Skin of body (tissue), 2 donors: ENCODE data around the gene EBNA1BP2. TPM values are rescaled to one million over a fixed set of nuclear protein-coding genes. Genes with fewer than 3 reads are reported as not detected.
"Not testable (repeated sequence)": the region's sequence is repeated elsewhere in the genome, so short reads cannot be mapped to it uniquely, and the experiment has no call there.

Source experiments
- DNase-seq: peaks from one replicate; lab custom pipeline; 2025; lab: John Stamatoyannopoulos, UW
- total RNA-seq: library from RNA; depleted of rRNA; stranded (reverse); fragments of >200 nt; gene quantifications from one replicate; pipeline ENCODE4 v1.2.3, GENCODE V29; 2014

EBNA1BP2 gene
- total RNA-seq, 1 donor from 2014 or later: 33.5 TPM

DNA sequence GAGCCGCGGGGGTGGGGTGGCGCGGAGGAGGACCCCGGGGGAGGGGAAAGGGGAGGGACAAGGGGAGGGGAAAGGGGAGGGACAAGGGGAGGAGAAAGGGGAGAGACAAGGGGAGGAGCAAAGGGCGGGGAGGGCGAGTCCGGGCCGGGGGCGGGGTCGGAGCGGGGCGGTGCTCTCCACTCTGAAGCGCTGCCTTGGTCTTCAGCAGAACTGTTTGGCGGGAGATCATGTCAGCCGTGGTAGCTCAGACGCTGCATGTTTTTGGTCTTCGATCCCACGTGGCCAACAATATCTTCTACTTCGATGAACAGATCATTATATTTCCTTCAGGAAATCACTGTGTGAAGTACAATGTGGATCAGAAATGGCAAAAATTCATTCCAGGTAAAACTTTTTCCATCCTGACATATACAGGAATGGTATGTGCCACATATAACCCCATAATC, 460 bp upstream of the EBNA1BP2 start:
- DNase-seq: peak; percentile 92

DNA sequence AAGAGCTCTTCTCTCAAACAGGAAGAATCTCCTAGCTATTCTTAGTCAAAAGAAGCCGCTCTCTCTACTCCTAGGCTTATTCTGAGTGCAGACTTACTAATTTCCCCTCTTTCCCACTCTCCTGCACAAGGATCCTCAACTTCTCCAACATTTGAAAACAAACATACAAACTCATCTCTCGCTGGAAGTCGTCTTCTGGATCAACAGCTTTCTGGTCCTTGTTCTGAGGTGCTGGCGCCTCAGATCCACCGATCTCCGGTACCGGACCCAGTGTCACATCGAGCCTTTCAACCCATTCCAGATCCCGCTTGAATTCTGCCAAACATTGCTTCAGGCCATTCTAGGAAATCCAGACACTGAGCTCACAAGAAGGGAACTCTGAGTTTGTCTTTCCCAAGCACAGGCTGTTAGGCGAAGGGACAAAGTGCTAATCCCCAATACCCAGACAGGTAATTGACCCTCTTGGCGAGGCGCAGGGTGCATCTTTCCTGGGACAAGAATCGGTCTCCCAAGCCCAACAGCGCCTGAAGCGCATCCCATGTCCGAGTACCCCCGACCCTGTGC, 696 bp downstream of the EBNA1BP2 start:
- no peak for DNase-seq

DNA sequence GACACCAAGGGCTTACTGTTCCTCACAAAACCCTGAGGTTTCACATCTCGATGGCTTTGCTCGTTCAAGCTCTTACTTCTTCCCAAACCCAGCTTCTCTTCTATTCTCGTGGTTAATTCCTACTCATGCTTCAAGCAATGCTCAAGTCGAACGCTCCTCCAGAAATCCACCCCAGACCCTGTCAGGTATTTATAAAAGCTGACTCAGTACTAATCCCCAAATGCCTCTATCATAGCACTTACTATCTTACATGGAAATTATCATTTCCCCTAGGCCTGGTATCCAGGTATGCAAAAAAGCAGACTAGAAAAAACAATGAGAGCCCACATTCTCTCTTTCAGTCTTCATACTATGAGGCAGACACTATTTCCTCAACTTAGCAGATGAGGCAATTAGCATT, 6.3 kb downstream of the EBNA1BP2 start:
- DNase-seq: no peak

DNA sequence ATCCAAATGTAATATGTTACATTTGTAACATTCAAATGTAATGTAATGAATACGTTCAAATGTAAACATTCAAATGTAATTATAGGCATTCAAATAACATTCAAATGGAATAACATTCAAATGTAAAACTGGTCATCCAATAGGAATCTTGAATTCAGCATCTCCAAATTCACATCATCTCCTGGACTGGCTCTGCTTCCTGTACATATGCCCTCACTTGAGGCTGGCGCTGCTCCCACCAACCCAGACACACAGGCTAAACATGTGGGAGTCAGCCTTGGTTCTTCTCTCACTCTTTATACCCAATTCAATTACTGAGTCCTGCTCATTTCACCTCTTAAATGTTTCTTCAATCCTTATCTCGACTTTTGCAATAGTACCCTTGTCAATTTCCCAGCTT, 6.9 kb downstream of the EBNA1BP2 start:
- no peak for DNase-seq

DNA sequence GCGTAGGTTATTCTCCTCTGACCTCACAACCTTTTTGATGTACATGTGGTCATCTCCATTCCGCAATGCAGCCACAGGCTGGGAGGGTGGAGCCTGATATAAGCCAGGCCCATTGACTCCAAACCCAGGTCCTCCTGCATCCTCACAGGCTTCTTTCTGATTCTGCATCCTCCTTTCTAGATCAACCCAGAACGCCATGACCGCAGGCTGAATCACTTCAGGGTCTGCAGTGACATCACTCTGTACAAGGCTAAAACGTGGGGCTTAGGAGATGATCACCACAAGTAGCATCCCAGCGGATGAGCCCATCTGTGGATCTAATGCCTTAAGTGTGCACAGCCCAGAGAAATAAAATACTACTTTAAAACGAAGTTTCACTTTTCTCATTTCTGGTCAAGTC, 16.1 kb downstream of the EBNA1BP2 start:
- DNase-seq: no peak

DNA sequence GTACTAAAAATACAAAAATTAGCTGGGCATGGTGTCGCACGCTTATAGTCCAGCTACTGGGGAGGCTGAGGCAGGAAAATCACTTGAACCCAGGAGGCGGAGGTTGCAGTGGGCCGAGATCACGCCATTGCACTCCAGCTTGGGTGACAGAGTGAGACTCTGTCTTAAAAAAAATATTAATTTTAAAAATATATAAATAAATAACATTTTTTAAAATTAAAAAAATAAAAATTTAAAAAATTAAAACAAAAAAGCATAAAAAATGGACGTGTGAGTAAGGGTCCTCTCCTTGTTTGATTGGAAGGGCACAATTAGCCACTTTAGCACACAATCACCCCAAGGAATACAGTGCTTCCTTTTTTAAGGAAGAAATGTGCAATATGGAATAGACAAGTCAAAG, 18.6 kb downstream of the EBNA1BP2 start:
- DNase-seq: no peak

DNA sequence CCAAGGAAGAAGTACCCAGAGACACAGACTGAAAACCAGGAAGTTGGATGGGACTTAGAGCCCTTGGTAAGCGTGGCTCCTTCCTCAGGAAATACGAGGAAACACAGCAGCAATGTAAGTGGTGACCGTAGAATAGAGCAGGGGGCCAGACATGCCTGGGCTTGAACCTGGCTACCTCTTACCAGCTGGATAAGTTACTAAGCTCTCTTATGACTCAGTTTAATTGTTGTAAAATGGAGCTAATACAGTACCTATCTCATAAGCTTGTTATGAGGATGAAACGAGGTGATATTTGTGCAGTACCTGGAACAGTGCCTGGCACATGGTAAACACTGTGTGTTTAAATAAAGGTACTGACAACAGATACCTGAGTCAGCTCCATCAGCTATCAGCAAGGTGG, 19.2 kb downstream of the EBNA1BP2 start:
- DNase-seq: no peak

DNA sequence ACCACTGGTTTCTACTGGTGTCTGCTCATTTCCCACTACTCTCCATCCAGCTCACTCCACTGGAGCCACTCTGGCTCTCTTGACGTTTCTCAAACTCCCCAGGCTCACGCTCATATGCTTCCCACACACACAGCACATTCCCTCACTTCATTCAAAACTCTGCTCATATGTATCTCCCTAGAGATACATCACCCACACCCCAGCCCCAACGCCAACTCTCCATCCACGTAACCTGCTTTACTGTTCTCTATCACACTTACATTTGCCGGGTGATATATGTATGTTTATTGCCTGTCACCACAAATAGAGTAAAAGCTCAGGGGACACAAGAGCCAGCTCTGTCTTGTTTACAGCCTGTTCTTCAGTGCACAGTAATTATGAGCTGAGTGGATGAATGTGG, 22.2 kb downstream of the EBNA1BP2 start:
- no peak for DNase-seq

DNA sequence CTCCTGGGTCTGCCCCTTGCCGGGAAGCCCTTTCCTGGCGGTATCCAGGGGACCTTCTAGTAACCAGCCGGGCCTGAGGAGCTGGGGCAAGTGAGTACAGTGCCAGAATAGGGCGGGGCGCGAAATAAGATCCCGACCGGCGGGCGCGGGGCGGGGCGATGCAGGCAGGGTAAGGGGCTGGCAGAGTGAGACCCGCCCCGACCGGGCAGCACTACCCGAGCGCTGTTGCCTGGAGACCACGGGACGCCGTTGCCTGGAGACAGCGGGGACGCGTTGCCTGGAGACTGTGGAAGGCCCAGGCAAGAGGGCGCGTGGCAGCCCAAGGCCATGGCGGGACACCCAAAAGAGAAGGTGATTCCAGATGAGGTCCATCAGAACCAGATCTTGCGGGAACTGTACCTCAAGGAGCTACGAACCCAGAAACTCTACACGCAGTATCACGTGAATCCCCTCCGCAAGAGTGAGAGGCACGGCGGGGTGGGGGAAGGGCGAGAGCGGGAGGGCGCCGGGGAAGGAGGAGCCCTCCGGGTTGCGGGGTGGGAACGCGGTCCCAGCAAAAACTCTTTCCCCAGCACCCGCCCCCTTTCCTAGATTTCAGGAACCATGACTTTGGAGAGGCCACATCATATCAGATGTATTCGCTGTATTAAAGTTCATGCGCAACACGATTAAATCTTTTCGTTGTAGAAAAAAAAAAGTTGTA, 24.3 kb downstream of the EBNA1BP2 start:
- DNase-seq: peak; percentile 17

DNA sequence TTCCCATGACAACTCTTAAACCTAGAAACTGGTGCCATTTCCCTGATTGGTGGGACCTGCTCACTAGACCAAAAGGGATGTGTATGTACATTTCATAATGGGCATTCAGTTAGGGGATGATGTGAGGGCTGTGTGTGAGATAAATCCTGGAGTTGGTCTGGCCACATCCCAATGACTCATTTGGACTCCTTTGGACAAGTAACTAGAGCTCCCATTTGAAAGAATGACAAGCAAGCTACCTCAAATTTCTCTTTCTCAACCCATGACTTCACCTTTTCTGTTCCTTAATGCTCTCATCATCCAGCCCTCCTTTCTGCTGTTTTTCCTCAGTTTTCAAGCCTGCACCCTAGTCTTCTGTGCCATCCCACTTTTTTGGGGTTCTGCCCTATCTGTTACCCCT, 27.9 kb downstream of the EBNA1BP2 start:
- DNase-seq: no peak

DNA sequence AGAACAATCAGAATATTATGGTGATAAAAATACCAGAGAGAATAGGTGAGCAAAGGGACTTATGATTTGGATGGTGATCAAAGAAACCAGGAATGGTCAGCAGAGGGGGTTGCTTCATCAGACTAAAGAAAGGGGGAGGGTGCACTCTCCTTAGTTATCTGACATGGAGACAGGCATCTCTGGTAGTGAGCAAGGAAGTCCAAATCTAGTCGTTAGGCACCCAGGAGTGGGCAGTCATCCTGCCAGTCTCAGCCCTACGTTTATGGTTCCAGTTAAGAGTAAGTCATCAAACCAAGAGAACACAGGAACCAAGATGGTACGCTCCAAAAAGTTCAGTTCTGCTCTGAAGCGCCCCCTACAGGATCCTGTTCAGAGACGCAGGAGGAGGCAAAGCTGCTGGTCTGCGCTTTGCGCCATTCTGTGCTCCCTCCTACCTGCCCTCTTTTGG, 28.6 kb downstream of the EBNA1BP2 start:
- DNase-seq: no peak

DNA sequence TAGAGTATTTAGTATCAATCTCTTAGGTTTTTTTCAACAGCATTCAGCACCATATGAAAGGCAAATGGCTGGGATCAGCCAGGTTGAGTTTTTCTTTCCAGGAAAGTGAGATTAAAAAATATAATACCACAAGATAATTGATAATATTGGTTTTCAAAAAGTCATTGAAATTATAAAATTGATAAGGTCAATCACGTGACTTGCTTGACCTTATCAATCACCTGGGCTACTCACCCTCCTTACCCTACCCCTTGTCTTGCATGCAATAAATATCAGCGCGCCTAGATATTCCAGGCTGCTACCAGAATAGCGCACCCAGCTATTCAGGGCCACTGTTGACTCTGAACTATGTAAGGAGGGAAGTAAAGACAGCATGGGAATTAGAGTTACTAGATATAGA, 31.5 kb downstream of the EBNA1BP2 start:
- no peak for DNase-seq

DNA sequence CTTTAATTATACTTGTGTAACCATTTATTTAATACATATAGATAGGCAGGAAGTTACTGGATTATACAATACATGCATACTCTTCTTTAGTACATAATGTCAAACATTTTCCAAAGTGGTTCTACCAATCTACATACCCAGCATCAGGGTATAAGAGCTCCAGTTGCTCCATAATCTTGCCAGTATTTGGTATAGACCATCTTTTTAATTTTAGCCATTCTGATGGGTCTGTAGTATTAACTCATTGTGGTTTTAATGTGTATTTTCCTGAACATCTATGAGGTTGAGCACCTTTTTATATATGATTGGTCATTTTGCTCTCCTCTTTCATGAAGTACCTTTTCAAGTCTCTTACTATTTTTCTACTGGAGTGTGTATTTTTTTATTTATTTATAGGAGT, 32.1 kb downstream of the EBNA1BP2 start:
- DNase-seq: no peak

DNA sequence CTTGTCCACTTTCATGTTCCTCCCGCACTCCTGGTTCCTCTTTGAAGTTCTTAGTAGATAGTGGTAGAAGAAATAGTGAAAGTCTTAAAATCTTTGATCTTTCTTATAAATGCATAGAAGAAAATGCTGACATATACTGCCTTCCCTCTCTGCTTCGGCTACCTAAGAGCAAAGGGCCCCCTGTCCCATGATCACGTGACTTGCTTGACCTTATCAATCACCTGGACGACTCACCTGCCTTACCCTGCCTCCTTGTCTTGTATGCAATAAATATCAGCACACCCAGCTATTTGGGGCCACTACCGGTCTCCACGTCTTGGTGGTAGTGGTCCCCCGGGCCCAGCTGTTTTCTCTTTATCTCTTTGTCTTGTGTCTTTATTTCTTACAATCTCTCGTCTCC, 32.8 kb downstream of the EBNA1BP2 start:
- DNase-seq: not testable (repeated sequence)

DNA sequence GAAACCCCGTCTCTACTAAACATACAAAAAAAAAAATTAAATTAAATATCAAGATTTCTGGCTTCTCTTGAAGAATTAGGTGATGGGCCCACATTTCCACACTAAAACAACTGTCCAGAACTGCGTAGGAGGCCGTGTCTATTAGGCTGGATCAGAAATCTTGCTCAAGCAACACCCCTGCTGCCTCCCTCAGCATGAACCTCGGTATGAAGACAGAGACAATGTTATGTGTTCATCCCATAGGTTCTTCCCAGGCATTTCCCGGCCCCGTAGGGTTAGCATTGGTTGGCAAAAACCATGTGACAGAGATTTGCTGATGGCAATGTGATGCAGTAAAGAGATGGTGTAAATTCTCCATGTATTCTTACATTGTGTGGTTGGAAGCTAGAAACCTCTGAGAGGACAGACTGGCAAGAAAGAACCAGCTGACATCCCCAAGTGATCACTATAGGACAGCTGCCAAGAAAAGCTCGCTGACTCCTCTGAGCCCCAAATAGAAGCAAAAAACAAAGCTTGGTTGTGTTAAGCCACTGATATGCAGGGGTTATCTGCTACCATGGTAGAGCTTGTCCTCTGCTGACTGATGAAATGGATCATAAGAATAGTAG, 34.5 kb downstream of the EBNA1BP2 start:
- no peak for DNase-seq

DNA sequence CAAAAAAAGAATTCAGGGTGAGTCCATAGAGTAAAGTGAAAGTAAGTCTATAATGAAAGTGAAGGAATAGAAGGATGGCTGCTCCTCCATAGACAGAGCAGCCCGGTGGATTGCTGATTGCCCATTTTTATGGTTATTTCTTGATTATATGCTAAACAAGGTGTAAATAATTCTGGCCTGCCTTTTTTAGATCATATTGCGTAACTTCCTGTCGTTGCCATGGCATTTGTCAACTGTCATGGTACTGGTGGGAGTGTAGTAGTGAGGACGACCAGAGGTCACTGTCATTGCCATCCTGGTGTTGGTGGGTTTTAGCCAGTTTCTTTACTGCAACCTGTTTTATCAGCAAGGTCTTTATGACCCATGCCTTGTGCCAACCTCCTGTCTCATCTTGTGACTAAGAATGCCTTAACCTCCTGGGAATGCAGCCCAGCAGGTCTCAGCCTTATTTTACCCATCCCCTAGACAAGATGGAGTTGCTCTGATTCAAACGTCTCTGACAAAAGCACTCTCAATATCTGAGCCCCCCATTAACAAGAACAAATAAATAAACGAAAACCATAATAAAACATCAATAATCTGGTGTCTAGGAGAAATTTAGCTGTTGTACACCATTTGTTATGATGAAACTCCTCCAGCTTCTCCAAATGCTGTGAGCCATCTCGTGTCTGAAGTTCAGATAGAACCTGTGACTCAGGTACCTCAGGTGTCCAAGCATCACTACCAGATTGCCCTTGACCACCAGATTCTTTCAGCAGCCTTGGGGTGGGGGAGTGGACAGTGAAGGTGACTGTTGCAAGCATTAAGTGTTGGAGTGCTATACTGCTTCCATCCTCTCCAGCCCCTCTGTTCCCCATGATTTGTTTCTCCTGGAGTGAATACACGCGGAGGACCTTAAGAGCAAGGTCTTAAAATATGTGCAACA, 36.0 kb downstream of the EBNA1BP2 start:
- no peak for DNase-seq

DNA sequence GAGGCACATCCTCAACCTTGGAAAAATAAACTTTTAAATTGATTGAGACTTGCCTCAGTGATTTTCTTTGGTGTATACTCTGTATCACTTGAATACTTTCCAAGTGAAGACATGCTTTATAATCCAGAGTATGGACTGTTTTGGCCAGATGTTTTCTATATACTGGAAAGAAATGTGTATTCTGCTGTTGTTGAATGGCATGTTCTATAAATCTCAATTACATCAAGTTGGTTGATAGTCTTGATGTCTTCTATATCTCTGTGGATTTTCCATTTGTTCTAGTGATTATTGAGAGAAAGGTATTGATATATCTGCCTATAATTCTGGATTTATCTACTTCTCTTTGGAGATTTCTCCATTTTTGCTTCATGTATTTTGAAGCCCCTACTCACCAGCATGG, 37.5 kb downstream of the EBNA1BP2 start:
- no peak for DNase-seq

DNA sequence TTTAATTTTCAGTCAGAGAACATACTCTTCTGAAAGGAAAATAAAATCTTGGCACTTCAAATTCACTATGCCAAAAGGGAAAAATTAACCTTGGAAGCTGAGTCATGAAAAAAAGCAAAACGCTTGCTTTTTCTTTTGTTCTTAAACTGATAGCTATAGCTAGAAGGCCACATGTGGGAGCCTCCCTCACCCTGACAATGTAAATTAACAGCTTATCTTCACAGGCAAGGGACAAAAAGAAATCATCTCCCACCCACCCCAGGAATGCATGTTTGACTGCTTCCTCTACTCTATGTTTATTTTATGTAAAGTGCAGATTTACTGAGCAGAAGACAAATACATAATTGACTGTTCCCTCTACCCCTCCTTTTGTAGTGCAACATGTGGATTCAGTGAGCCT, 38.0 kb downstream of the EBNA1BP2 start:
- no peak for DNase-seq

DNA sequence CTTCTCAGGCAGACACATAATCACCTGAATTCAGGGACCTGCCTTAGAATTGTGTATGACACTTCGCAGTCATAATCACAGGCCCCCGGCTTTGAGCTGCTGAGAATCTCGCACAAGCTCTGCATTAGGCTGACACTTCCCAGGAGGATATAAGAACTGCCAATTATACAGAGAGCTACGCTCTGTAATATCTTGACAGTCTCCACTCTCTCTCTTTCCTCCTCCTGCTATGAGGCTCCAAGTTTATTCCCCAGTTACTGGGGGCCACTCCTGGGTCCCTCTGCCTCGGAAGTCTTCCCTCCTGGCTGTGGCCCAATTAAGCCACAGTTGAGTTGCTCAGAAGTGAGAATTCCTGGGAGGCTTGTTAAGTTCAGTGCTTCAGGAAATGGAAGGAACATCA, 42.7 kb downstream of the EBNA1BP2 start:
- DNase-seq: peak; percentile 14

DNA sequence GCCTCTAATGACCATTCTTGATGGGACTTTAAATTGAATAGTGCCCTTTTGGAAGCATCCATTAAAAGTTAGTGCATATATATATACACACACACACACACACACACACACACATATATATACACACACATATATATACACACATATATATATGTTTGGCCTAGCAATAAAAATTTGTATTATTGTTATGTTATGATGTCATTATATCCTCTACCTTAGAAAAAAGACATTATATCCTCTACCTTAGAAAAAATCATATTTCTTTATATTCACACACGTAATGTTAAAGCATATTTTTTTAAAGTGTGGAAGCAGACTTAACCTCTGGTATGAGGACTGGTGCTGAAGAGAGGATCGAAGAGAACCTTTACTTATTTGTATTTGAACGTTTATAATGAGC, 43.3 kb downstream of the EBNA1BP2 start:
- no peak for DNase-seq

DNA sequence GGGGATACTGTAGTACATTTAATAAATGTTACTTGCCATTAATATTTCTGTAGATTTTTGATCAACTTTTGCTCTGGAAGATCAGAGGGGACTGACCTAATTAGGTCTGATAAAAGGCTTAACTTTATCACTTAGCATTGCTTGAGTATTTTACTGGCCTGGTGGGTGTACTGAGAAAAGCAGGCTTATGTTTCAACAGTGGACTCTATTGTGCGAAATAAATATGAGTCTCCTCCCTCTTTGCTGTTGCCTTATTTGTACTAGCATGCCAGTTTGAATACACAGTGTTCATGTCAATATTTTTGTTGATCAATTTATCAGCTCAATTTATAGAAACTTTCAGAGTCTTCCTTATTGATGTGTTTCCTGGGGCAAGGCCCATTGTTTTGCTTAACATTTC, 49.1 kb downstream of the EBNA1BP2 start:
- DNase-seq: no peak
